Amygdala (tissue), 56 donors: ENCODE measurements around the gene DOCK2.
A peak's percentile ranks its signal among the peaks of the same experiment; 100 is the strongest.

Experiments
- DNase-seq, 56 donors: peaks; one replicate each; lab custom pipeline; 2025; lab: John Stamatoyannopoulos, UW

DOCK2 gene

DNA sequence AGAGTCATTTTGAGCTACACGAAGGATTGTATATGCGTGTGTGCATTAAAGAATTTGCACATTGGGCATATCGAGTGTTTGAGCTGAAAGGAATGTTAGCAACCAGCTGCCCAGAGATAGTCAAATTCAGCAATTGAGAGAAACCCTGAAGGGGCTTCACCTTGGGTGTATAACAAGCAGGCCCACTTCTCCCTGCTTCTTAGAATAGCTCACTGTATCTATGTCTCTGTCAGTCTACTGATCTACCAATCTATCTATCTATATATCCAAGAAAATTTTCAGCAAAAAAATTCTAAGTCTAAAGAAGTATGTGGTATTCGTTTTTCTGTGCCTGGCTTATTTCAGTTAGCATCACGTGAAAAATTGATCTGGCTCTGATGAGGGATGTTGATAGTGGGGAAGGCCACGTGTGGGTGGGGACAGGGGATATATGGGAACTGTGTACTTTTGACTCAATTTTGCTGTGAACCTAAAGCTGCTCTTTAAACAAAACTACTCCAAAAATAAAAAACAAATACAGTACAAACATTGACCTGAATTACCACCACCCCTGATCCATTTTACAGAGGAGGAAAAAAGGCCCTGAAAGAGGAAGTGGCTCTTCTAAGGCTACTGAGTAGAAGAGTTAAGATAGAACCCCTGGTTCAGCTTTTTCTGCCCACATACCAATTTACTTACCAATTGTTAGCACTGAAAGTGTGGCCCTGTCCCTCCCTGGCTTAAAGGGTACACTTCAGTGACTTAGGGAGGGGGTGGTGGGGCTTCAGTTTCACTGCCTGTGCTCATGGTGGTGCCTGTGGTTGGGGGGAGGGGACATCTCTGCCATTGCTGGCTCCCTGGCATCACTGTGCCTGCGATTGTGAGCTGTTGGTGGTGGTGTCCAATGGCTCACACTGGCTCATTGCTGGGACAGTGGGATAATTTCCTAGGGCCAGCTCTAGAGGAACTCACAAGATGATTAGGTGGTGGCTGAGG is 141.8 kb downstream of the DOCK2 start:
- no peak for DNase-seq

DNA sequence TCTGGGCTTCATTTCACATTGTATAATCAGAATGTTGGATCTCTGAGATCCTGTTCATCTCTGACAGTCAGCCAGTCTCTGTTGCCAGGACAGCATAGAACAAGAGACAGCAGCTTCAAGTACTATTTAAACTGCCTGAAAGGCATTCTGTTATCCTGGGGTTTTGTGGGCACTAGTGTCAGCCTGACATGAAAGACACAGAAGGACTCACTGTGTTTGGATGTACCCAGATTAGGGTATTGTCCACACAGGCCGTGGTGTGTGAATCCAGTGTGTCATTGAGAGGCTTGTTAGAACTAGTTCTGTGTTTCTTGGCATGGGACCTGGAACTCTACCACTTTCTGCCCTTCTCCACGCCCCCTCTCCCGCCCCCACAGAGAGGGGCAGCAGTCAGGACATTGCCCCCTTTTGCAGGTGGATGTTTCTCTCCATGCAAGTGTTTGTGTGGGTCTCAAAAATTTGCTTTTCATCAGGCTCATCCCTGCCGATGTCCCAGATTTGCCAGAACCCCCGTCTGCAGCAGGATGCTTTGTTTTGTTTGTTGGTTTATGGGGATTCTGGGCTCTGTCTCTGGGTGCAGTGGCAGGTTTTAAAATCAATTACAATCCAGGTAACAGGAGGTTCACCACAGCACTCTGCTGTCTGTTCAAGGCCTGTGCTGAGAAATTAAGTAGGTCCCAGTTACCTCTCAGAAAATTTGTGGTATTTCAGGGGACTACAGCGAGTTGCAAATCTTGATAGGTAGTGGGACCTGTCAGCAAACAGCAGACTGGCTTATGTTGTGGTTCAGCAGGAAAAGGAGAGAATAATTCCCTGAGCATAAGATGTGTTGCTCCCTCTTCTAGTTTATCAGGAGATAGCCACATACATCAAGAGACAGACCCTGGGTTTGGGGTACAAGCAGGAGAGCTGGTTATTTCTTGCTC is 144.6 kb downstream of the DOCK2 start:
- DNase-seq: peak in 1 of 56 donors; percentile 18

DNA sequence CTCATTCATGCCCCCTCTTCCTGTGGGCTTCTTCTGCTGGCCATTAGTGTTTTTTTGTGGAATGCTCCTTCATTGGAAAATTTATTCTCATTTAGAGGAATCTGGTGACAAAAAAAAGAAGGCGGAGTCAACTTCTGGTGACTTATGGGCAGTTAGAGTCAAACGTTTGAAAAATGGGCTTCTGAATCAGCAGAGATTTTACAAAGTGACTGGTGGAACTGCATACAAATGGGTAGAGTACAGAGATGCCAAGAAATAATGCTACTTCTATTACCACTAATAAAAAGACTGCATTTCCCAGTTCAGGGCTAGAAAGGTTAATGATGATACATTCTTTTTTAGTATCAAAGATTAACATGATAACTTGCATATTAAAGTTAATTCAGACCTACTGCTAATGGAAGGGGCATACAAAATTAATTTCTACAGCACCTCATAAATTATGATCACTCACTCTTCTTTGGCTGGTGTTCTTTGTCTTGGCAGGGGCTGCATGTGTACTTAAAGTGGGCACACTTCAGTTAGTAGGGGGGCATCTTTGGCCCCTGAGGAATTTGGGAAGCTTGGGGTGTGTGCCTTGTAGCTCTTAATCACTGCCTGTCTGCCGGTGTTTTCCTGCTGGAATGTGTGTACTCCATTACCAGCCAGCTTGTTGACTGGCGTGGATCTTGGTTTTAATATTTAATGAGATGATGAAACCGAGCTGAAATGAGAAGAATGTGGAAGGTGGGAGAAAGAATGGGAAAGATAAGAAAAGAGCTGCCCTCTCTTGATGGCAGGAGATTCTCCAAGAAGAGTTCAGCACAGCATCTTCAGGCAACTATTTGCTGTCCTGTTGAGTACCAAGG is 148.9 kb downstream of the DOCK2 start:
- DNase-seq: no peak

DNA sequence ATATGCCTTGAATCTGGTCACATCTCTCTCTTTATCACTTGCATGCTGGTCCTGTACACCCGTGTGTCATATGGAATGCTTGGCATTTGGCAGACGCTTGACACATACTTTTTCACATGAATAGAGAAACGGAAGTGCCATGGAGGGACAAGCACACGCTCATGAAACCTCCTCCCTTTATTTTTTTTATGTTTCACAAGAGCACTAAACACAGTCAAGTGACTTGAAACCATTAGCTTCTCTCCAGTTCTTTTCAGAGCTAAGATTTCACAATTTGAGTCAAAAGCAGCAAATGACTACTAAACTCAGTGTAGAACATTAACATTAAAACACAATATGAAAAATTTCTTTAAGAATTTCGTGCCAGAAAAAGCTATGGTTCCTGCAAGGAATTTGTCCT is 151.1 kb downstream of the DOCK2 start:
- DNase-seq: no peak

- no peak for DNase-seq
Observed at GRCh38 chr5:169789417-169789940, 152.4 kb downstream of the DOCK2 start.

DNA sequence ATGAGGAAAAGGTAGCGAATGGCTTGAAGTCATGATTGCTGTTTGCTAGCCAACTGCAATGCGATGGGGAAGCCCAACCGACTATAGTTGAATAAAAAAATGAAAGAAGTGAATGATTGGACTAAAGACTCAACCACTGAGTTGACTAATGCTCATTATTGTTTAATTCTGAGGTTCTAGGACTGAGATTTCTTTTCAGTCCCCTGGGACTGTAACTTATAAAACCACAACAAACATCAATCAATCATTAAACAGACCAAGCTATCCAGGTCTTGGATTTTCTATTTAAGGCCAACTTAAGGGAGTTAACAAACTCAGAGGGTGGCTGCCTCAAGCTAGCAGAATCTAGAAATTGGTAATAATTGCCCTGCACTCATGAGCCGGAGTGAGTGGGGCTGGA is 154.2 kb downstream of the DOCK2 start:
- DNase-seq: no peak

DNA sequence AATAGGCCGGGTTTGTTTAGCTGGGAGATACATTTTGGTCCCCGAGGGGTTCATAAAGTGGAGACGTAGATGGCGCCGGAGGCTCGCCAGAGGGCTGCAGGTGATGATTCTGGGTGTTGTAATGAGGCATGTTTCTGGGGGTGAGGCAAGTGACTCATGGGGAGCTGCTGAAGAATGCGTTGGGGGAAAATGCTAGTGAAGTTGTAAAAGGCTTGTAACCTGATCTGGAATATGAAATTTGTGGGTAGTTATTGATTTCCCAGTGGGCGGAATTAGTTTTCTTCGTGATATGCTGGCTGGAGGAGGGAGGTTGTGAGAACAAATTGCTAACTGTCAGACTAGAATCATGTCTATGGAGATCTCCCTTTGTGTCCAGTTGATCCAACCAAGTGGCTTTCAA is 158.3 kb downstream of the DOCK2 start:
- DNase-seq: no peak

DNA sequence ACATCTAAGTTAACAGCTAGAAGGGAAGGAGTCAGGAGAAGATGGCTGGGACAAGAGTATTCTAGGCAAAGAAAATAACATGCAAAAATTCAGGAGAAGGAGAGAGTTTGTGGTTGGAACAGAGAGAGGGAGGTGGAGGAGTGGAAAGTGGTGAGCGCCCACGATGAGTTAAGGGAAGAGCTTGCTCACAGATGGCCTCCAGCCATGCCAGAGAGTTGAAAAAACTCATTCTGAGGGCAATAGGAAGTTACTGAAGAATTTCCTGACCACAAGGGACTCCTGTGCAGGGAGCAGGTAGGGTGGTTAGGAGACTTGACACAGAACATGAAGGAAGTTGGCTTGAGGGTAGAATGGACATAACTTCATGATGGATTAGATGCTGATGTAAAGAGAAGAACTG is 159.7 kb downstream of the DOCK2 start:
- DNase-seq: no peak

DNA sequence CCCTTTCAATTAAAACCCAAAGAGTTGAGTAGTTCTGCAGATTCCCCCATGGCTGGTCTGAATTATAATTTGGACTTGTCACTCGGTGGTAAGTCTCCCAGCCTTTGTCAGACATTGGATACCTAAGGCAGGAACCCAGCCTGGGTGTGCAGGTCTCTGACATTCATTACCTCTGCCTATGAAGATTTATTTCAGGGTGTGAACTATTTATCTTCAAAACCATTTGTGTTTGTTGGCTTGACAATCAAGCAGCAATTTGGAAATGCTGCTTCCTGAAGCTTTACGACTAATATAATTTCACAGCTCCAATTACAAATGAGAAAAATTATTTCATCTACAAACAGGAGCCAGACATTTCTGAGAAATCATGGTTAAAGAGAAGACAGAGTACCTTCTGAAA is 160.5 kb downstream of the DOCK2 start:
- no peak for DNase-seq

GRCh38 chr5:169798438-169798837 is 161.4 kb downstream of the DOCK2 start:
- DNase-seq: no peak

DNA sequence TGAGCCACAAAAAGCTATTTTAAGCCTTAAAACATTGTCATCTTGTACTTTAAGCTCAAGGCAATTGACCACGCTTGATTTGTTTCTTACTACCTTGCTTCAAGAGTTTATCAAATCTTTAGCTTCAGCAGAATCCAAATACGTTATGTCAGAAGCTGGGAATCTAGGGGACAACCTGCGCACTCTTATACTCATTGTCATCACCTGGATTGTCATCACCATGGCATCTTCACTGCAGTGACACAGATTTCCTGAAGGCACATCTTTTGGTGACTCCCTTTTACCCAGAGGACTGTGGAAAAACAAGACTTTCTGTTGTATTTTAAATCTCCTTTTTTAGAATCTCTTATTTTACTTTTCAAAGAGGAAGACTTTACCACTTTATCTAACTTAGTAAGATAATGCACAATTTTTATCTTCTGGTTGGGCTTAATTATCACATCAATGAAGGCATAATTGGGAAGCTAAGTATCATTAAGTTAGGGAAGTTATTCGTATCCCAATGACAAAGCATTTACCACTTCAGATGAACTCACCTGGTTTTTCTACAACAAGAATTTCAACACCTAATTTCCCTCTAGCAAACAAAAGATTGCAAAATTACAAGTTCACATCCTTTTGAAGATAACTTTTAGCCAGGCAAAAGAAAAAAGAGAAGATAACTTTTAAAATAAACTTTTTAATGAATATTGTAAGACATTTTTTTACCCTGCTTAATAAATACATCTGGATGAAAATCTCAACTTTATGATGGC is 162.0 kb downstream of the DOCK2 start:
- no peak for DNase-seq

DNA sequence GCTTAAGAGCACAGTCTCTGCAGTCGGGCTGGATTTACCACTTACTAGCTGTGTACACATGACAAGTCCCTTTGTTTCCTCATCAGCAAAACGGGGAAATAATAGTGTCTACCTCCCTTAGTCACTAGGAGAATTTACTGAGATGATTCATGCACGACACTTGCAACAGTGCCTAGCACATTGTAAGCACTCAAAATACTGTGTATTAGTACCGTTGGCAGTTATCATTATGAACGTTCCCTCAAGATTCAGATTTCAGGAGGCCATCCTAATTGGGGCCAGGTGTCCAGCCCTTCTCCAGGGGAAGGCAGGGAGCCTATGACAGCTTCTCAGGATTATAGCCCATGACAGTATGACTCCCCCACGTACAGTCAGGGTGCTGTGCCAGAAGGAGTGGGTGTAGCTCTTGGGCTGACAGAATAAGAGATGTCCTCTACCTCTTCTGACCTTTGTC is 164.3 kb downstream of the DOCK2 start:
- DNase-seq: no peak

GRCh38 chr5:169801781-169802180 is 164.7 kb downstream of the DOCK2 start:
- DNase-seq: no peak

DNA sequence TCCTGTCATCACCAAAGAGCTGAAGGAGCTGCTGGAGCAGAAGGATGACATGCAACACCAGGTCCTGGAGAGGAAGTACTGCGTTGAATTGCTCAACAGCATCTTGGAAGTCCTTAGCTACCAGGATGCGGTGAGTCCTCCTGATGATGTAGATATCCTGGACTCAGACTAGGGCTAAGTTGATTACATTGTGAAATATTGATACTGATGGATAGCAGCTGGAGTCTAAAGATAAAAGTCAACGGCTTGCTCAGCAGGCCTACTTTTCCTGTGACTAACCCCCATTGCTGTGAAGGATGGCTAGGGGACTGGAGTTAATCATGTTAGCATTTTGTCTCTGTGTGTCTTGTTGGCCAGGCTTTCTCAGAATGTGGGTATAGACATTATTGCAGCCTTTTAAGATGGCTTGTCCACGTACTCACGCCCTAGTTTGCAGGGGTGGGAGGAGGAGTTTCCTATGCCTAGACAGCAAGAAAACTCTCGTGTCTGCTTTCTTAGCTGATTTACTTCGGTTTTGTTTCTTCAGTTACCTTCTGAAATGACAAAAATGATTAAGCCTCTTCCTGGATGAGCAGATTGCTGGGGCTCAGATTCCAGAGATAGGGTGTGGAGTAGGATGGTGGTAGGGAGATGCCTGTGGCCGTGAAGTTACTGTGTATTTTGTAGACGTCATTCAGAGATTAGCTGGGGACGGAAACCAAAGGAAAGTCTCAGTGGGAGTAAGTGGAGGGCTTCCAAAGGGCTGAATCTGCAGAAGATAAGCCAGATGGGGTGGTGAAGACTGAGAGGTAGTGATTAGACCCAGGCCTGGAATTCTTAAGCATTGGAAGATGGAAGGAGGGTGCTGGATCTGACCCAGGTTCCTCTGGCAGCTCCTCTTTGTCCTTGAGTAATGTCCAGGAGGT is 166.3 kb downstream of the DOCK2 start:
- DNase-seq: no peak

DNA sequence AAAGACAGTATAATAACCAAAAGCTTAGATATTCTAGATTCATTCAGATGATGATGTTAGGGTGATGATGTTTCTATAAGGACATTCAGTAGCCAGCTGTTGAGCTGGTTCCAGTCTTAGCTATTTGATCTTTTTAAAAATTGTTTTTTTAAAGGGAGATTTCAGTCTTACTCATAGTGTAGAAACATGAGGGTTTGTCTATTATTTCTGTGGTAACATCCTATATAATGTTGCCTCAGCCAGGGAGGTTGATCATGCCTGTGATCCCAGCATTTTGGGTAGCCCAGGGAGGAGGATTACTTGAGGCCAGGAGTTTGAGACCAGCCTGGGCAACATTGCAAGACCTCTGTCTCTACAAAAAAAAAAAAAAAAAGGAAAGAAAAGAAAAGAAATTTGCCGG is 167.8 kb downstream of the DOCK2 start:
- no peak for DNase-seq

GRCh38 chr5:169805527-169805934 is 168.5 kb downstream of the DOCK2 start:
- peak in 2 of 56 donors; percentile 2 to 9 for DNase-seq

- no peak for DNase-seq
Observed at GRCh38 chr5:169805937-169806700, 169.0 kb downstream of the DOCK2 start.
